Esophagus squamous epithelium (tissue), 5 donors: ENCODE results near the gene LACRT. TPM values are rescaled to one million over a fixed set of nuclear protein-coding genes. Genes with fewer than 3 reads are reported as not detected.

Experiments
- DNase-seq: peaks from one replicate; lab custom pipeline; 2025; lab: John Stamatoyannopoulos, UW
- H3K27ac ChIP-seq, 4 donors: fragments of 200-600 bp; sonication (generic); one replicate each; pipeline ENCODE4 v1.5.1; 2016 to 2019; ENCODE audit warnings: mild to moderate bottlenecking in 1 of 4
- H3K27me3 ChIP-seq, 4 donors: fragments of 200-600 bp; sonication (generic); 1 replicate in 3 of 4; 2 replicates in 1 of 4; pipeline versions ENCODE4 v1.5.1 to v1.6.0; 2017 to 2021; ENCODE audit warnings: antibody characterized with exemption in 1 of 4
- H3K36me3 ChIP-seq, 3 donors: fragments of 200-600 bp; sonication (generic); one replicate each; pipeline ENCODE4 v1.5.1; 2016 to 2019
- H3K4me1 ChIP-seq, 3 donors: fragments of 200-600 bp; sonication (generic); one replicate each; pipeline ENCODE4 v1.5.1; 2017 to 2019
- H3K4me3 ChIP-seq, 4 donors: fragments of 200-600 bp; sonication (generic); 1 replicate in 3 of 4; 2 replicates in 1 of 4; pipeline ENCODE4 v1.5.1; 2016 to 2019; ENCODE audit warnings: mild to moderate bottlenecking in 2 of 4, moderate library complexity in 1 of 4
- H3K9me3 ChIP-seq, 3 donors: fragments of 200-600 bp; sonication (generic); one replicate each; pipeline ENCODE4 v1.5.1; 2016 to 2019
- POLR2A ChIP-seq, 4 donors: fragments of 450-650 bp; IDR thresholded peaks; one replicate each; pipeline ENCODE4 v1.6.1; 2017; ENCODE audit warnings: antibody characterized with exemption in 4 of 4, mild to moderate bottlenecking in 4 of 4, moderate library complexity in 3 of 4
- WGBS, 2 donors: methylation state at CpG; one replicate each; pipeline ENCODE4 v1.1.5; 2018; 5-methylcytosine and 5-hydroxymethylcytosine counted together
- intact Hi-C: fragments of 100-400 bp; cut with DNase I; formaldehyde crosslinking; loops from one replicate; pipeline ENCODE4 v1.15.0; 2022
- total RNA-seq, 4 donors: library from RNA; depleted of rRNA; stranded (reverse); fragments of >200 nt; gene quantifications; one replicate each; pipeline ENCODE4 v1.1.0, GENCODE V29; 2016
- TF ChIP-seq, protein P1 (sequence below), 6 experiments: fragments of 450-650 bp in 4 of 6; fragments of 200-600 bp in 2 of 6; sonication (generic) in 2 of 6; IDR thresholded peaks; one replicate each; pipeline ENCODE4 v1.5.1; 2016 to 2019; ENCODE audit warnings: antibody characterized with exemption in 6 of 6, mild to moderate bottlenecking in 4 of 6, moderate library complexity in 4 of 6
- donor health status: DM: yes; HTN: yes; CAD: no.

LACRT gene, protein sequence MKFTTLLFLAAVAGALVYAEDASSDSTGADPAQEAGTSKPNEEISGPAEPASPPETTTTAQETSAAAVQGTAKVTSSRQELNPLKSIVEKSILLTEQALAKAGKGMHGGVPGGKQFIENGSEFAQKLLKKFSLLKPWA
- not detected for total RNA-seq

- no peaks in the 10 kb centered on the region for H3K36me3 ChIP-seq
- H3K27ac ChIP-seq: no peak within 1 kb of the TSS
- no peak within 1 kb of the TSS for H3K4me3 ChIP-seq
- intact Hi-C loops: no loop called here
- TF ChIP-seq, protein P1, sequence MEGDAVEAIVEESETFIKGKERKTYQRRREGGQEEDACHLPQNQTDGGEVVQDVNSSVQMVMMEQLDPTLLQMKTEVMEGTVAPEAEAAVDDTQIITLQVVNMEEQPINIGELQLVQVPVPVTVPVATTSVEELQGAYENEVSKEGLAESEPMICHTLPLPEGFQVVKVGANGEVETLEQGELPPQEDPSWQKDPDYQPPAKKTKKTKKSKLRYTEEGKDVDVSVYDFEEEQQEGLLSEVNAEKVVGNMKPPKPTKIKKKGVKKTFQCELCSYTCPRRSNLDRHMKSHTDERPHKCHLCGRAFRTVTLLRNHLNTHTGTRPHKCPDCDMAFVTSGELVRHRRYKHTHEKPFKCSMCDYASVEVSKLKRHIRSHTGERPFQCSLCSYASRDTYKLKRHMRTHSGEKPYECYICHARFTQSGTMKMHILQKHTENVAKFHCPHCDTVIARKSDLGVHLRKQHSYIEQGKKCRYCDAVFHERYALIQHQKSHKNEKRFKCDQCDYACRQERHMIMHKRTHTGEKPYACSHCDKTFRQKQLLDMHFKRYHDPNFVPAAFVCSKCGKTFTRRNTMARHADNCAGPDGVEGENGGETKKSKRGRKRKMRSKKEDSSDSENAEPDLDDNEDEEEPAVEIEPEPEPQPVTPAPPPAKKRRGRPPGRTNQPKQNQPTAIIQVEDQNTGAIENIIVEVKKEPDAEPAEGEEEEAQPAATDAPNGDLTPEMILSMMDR (IDR thresholded peaks at IDR 0.05): no peak
- TF ChIP-seq POLR2A (IDR thresholded peaks at IDR 0.05): no peak
- H3K4me1 ChIP-seq: no peaks in the 10 kb centered on the region
- no peaks in the 10 kb centered on the region for H3K9me3 ChIP-seq
- WGBS, 2 donors: 54 to 90% methylated on average over 1 to 2 of the region's 2 CpGs
- H3K27me3 ChIP-seq: peaks cover 0 to 10% (median 0%) of the 10 kb centered on the region in 4 donors
- DNase-seq: no peak
Observed at GRCh38 chr12:54634795-54635194, at the start of gene LACRT. Gene LACRT (minus strand): TSS chr12:54634895. CDS start chr12:54634841, 54 bp downstream.

DNA sequence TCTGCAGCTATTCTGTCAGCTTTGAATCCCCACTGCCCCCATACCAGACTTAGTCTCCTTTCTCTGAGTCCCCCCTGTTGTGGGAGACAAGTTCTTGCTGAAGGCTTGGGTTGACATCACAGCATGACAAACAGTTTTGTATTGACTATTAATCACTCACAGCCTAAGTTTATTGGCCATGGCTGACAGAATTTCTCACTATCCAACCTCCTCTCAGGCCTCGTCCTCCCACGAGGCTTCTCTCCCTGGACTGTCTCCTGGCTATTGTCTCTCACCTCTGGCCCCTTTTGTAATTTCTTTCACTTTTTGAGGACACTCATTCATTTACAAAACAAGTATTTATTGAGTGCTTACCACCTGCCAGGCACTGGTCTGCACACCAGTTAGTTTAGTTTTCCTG, 48.7 kb upstream of the LACRT start:
- H3K36me3 ChIP-seq: no peaks in the 10 kb centered on the region
- DNase-seq: no peak
- no peak overlapping the region for H3K27ac ChIP-seq
- intact Hi-C loops: no loop called here
- no peak for TF ChIP-seq POLR2A (IDR thresholded peaks at IDR 0.05)
- TF ChIP-seq, protein P1 (IDR thresholded peaks at IDR 0.05): no peak
- no peak overlapping the region for H3K4me3 ChIP-seq
- H3K9me3 ChIP-seq: no peaks in the 10 kb centered on the region
- no peaks in the 10 kb centered on the region for H3K4me1 ChIP-seq
- 31 to 32% methylated on average over 2 of the region's 2 CpGs for WGBS, 2 donors
- peaks cover 0 to 71% (median 0%) of the 10 kb centered on the region in 4 donors for H3K27me3 ChIP-seq

DNA sequence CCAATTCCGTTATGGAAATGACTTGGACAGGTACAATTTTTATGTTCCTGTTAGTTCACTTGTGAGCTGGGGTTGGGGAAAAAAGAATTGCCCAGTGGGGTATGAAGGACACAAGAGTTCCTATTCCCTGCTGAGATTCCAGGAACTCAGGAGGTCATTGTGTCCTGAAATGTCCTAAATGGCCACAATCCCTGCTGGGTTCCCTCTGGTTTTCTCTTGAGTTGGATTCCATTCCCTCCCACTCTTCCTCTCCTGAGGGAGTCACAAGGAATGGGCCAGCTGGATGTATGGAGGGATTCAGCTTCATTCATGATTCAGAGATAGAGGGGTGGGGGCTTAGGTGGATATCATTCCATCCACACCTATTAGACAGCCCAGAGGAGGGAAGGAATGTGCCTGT, 48.0 kb upstream of the LACRT start:
- H3K27ac ChIP-seq: no peak overlapping the region
- no peaks in the 10 kb centered on the region for H3K9me3 ChIP-seq
- 29 to 30% methylated on average over 1 of the region's 1 CpG for WGBS, 2 donors
- no peak overlapping the region for H3K4me3 ChIP-seq
- H3K36me3 ChIP-seq: no peaks in the 10 kb centered on the region
- DNase-seq: no peak
- TF ChIP-seq, protein P1 (IDR thresholded peaks at IDR 0.05): no peak
- no peak for TF ChIP-seq POLR2A (IDR thresholded peaks at IDR 0.05)
- H3K27me3 ChIP-seq: peaks cover 0 to 64% (median 0%) of the 10 kb centered on the region in 4 donors
- H3K4me1 ChIP-seq: no peaks in the 10 kb centered on the region
- intact Hi-C loops: no loop called here

DNA sequence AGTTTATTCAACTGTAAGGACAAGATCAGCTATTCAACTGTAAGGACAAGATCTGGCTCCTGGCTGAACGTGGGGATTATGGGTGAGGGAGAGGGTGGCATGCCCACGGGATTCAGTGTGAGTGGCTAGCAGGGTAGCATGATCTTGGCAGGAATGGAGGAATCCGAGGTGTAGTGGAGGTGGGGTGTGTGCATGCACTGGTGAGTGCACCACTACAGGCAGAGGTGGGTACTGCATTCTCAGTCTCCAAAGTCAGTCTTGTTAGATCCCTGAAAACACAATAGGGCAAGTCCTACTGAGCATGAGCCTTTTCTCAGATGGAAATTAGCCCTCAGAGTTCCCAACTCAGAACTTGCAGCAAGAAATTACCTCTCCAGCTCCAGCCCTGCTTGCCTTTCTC, 45.7 kb upstream of the LACRT start:
- Histone ChIP-seq H3K4me3 (no peak overlapping the region), H3K27ac (no peak overlapping the region), H3K4me1 (no peaks in the 10 kb centered on the region), H3K27me3 (peaks cover 0 to 49% (median 0%) of the 10 kb centered on the region in 4 donors), H3K9me3 (no peaks in the 10 kb centered on the region), H3K36me3 (no peaks in the 10 kb centered on the region)
- DNase-seq: no peak
- WGBS, 2 donors: 36 to 50% methylated on average over 3 of the region's 3 CpGs
- intact Hi-C loops: no loop called here
- TF ChIP-seq, protein P1 (IDR thresholded peaks at IDR 0.05): peak in 4 of 6 experiments; percentile 16 to 49 (median 27)
- no peak for TF ChIP-seq POLR2A (IDR thresholded peaks at IDR 0.05)

DNA sequence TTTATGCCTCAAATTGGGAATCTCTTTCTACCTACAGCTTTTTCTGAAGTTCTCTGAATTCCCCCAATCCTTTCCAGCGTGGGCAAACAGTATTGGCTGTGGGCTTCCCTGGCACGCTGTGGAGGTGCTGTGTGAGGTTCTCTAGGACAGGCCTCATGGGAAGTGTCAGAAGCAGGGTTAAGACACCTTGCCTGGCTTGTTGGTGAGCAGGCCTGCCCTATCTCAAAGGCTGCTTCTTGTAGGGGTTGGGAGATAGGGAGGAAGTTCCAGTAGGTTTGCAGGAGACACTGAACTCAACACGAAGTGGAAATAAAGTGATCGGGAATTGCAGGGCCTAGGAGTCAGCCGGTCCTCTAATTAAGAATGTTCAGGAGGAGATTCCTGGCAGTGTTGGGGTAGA, 43.4 kb upstream of the LACRT start:
- H3K4me3 ChIP-seq: no peak overlapping the region
- no peak for TF ChIP-seq POLR2A (IDR thresholded peaks at IDR 0.05)
- TF ChIP-seq, protein P1 (IDR thresholded peaks at IDR 0.05): no peak
- H3K27me3 ChIP-seq: peaks cover 0 to 32% (median 0%) of the 10 kb centered on the region in 4 donors
- no peak for DNase-seq
- H3K9me3 ChIP-seq: no peaks in the 10 kb centered on the region
- WGBS, 2 donors: 76 to 79% methylated on average over 5 of the region's 5 CpGs
- no peak overlapping the region for H3K27ac ChIP-seq
- no peaks in the 10 kb centered on the region for H3K36me3 ChIP-seq
- intact Hi-C loops: no loop called here
- no peaks in the 10 kb centered on the region for H3K4me1 ChIP-seq
